Bronchial epithelial cell (primary cell): ENCODE data around the gene PCDHGA6. TPM values are rescaled to one million over a fixed set of nuclear protein-coding genes. Genes with fewer than 3 reads are reported as not detected.
"Not testable (repeated sequence)": the region's sequence is repeated elsewhere in the genome, so short reads cannot be mapped to it uniquely, and the experiment has no call there.

ENCODE experiments used
- DNase-seq: peaks from one replicate; pipeline ENCODE4 v3.0.0-alpha.2; 2010; ENCODE audit warnings: low read depth
- FAIRE-seq: peaks from 2 replicates; lab custom pipeline; 2011; peaks lifted over from hg19 to GRCh38; lab: Jason Lieb, UNC
- H3K27me3 ChIP-seq: 2 replicates; pipeline ENCODE4 v1.5.1; 2011; ENCODE audit warnings: low read length; ENCODE audit not compliant: control insufficient read depth, insufficient read depth
- H3K36me3 ChIP-seq: 2 replicates; pipeline ENCODE4 v1.5.1; 2011; ENCODE audit warnings: low read length; ENCODE audit not compliant: control insufficient read depth, insufficient read depth
- H3K4me3 ChIP-seq: 2 replicates; pipeline ENCODE4 v1.5.1; 2011; ENCODE audit warnings: mild to moderate bottlenecking, low read depth, low read length, control low read depth
- CTCF ChIP-seq: IDR thresholded peaks from 2 replicates; pipeline ENCODE4 v1.5.1; 2011; ENCODE audit warnings: mild to moderate bottlenecking, moderate library complexity, low read length, control low read depth, inconsistent platforms; ENCODE audit not compliant: insufficient read depth, severe bottlenecking
- total RNA-seq: library from RNA; depleted of rRNA; stranded (reverse); fragments of >200 nt; gene quantifications from 2 replicates; pipeline ENCODE4 v1.2.1, GENCODE V29; 2014

The PCDHGA6 gene
- total RNA-seq, 1 donor from 2014 or later, result under 0.01 TPM

GRCh38 chr5:141409598-141410306 lies 36.1 kb downstream of the PCDHGA6 start:
- H3K4me3 ChIP-seq, result no peak overlapping the region
- no peaks in the 10 kb centered on the region for H3K36me3 ChIP-seq
- no peak for FAIRE-seq
- H3K27me3 ChIP-seq, result peaks cover 2% of the 10 kb centered on the region
- no peak for TF ChIP-seq CTCF
- DNase-seq, result no peak

GRCh38 chr5:141411575-141411974 lies 37.9 kb downstream of the PCDHGA6 start:
- TF ChIP-seq CTCF, result no peak
- FAIRE-seq, result no peak
- Histone ChIP-seq H3K4me3 (no peak overlapping the region), H3K36me3 (no peaks in the 10 kb centered on the region), H3K27me3 (peaks cover 2% of the 10 kb centered on the region)
- no peak for DNase-seq

GRCh38 chr5:141412854-141413539 lies 39.3 kb downstream of the PCDHGA6 start, which contains the start of gene PCDHGA10:
TSS of gene PCDHGA10 (plus strand) at chr5:141412987. CDS start at chr5:141413176, 189 bp downstream.
- Histone ChIP-seq H3K27me3 (peaks cover 2% of the 10 kb centered on the region), H3K4me3 (peak within 1 kb of the TSS; percentile 35), H3K36me3 (no peaks in the 10 kb centered on the region)
- DNase-seq, result peak; percentile 63
- TF ChIP-seq CTCF, result peak; percentile 57
- FAIRE-seq, result no peak

GRCh38 chr5:141413540-141414069 lies 39.9 kb downstream of the PCDHGA6 start:
- H3K4me3 ChIP-seq, result peak overlapping the region; percentile 35

GRCh38 chr5:141414548-141415274 lies 41.0 kb downstream of the PCDHGA6 start:
- H3K27me3 ChIP-seq, H3K36me3 ChIP-seq, H3K4me3 ChIP-seq, DNase-seq: not testable (repeated sequence)
- peak; percentile 7 for FAIRE-seq

More at GRCh38 chr5:141413540-141414069, 39.9 kb downstream of the PCDHGA6 start:
- FAIRE-seq (no peak), DNase-seq (no peak)
- H3K36me3 ChIP-seq, result no peaks in the 10 kb centered on the region
- TF ChIP-seq CTCF, result no peak
- peaks cover 2% of the 10 kb centered on the region for H3K27me3 ChIP-seq

- FAIRE-seq, result not testable (repeated sequence)
Observed at GRCh38 chr5:141415275-141415618, 41.6 kb downstream of the PCDHGA6 start.

More at GRCh38 chr5:141415275-141415618, 41.6 kb downstream of the PCDHGA6 start:
- H3K27me3 ChIP-seq, H3K4me3 ChIP-seq, H3K36me3 ChIP-seq, DNase-seq: not testable (repeated sequence)
